Endodermal cell (in vitro differentiated cells): ENCODE data around the gene BBS7. TPM values are rescaled to one million over a fixed set of nuclear protein-coding genes. Genes with fewer than 3 reads are reported as not detected.

Experiments used
- DNase-seq: peaks from one replicate; pipeline ENCODE4 v3.0.0-alpha.2; 2017
- H3K27ac ChIP-seq: 2 replicates; pipeline ENCODE4 v1.5.1; 2013; ENCODE audit warnings: mild to moderate bottlenecking, low read depth, low read length, moderate library complexity
- H3K27me3 ChIP-seq: 2 replicates; pipeline ENCODE4 v1.6.1; 2013; ENCODE audit warnings: mild to moderate bottlenecking, low read length, moderate library complexity; ENCODE audit not compliant: insufficient read depth, control insufficient read depth, poor library complexity, severe bottlenecking
- H3K36me3 ChIP-seq: 2 replicates; pipeline ENCODE4 v1.7.0; 2013; ENCODE audit warnings: mild to moderate bottlenecking, low read length, moderate library complexity; ENCODE audit not compliant: control insufficient read depth, insufficient read depth
- H3K4me1 ChIP-seq: one replicate; pipeline ENCODE4 v1.7.0; 2013; ENCODE audit warnings: low read length; ENCODE audit not compliant: control insufficient read depth, insufficient read depth
- H3K4me3 ChIP-seq: 2 replicates; pipeline ENCODE4 v1.5.1; 2013; ENCODE audit warnings: mild to moderate bottlenecking, low read length, moderate library complexity
- H3K9ac ChIP-seq: 2 replicates; pipeline ENCODE4 v1.6.1; 2013; ENCODE audit warnings: mild to moderate bottlenecking, low read length, moderate library complexity; ENCODE audit not compliant: poor library complexity, severe bottlenecking; ENCODE audit errors: extremely low read depth
- H3K9me3 ChIP-seq: 2 replicates; pipeline ENCODE4 v1.6.1; 2013; ENCODE audit warnings: mild to moderate bottlenecking, low read length, moderate library complexity; ENCODE audit not compliant: control insufficient read depth
- H3K27ac Mint-ChIP-seq: 2 replicates; pipeline ENCODE4 v1.8.0; 2020; ENCODE audit warnings: mixed read lengths
- H3K27me3 Mint-ChIP-seq: 2 replicates; pipeline ENCODE4 v1.8.0; 2021; ENCODE audit warnings: mild to moderate bottlenecking, mixed read lengths; ENCODE audit not compliant: insufficient read depth
- H3K36me3 Mint-ChIP-seq: 2 replicates; pipeline ENCODE4 v1.8.0; 2020; ENCODE audit warnings: low read depth, mixed read lengths
- H3K4me1 Mint-ChIP-seq: 2 replicates; pipeline ENCODE4 v1.8.0; 2020; ENCODE audit warnings: mixed read lengths
- H3K4me3 Mint-ChIP-seq: 2 replicates; pipeline ENCODE4 v1.8.0; 2020; ENCODE audit warnings: mild to moderate bottlenecking, moderate library complexity, mixed read lengths
- H3K9me3 Mint-ChIP-seq: 2 replicates; pipeline ENCODE4 v1.8.0; 2020; ENCODE audit warnings: mild to moderate bottlenecking, mixed read lengths
- CTCF ChIP-seq: fragments of 200-600 bp; sonication (generic); conservative IDR thresholded peaks from 2 replicates; pipeline ENCODE4 v1.5.0; 2021; ENCODE audit warnings: antibody characterized with exemption, mild to moderate bottlenecking
- WGBS, 2 experiments: methylation state at CpG; one replicate each; pipeline versions ENCODE4 v1.1.5 to v1.1.7; 2013; ENCODE audit warnings: missing lambda C conversion rate in 2 of 2, mixed read lengths in 1 of 2; ENCODE audit not compliant: insufficient coverage in 1 of 2, insufficient read length in 1 of 2; 5-methylcytosine and 5-hydroxymethylcytosine counted together
- total RNA-seq, 2 donors: library from RNA; stranded (reverse); fragmentation: NEBNext Ultra II Directional in 1 of 2; extraction: Animal tissue kit (Norgen Biotek cat#: 25700) in 1 of 2; gene quantifications; 2 replicates in 1 of 2; 3 replicates in 1 of 2; pipeline ENCODE4 v1.2.1, GENCODE V29; 2021

The BBS7 gene
- total RNA-seq, 2 donors from 2014 or later = 25.0 to 31.7 TPM

- Histone ChIP-seq H3K27me3 (no peaks in the 10 kb centered on the region), H3K9ac (no peak overlapping the region), H3K4me3 (no peak overlapping the region), H3K36me3 (peaks cover 94% of the 10 kb centered on the region), H3K9me3 (no peaks in the 10 kb centered on the region), H3K27ac (no peak overlapping the region), H3K4me1 (no peaks in the 10 kb centered on the region)
- no peak overlapping the region for H3K4me3 Mint-ChIP-seq
- H3K27ac Mint-ChIP-seq = no peak overlapping the region
- DNase-seq = no peak
- 95 to 100% methylated on average over 1 to 3 of the region's 3 CpGs for WGBS, 2 experiments
- H3K27me3 Mint-ChIP-seq = no peaks in the 10 kb centered on the region
- TF ChIP-seq CTCF = no peak
- H3K4me1 Mint-ChIP-seq = peaks cover 3% of the 10 kb centered on the region
- H3K9me3 Mint-ChIP-seq = no peaks in the 10 kb centered on the region
- peaks cover 50% of the 10 kb centered on the region for H3K36me3 Mint-ChIP-seq
Observed at GRCh38 chr4:121817006-121817405, 53.3 kb downstream of the BBS7 start.

- 92 to 100% methylated on average over 1 to 2 of the region's 2 CpGs for WGBS, 2 experiments
- DNase-seq = no peak
- H3K27me3 Mint-ChIP-seq = no peaks in the 10 kb centered on the region
- H3K27ac ChIP-seq = no peak overlapping the region
- H3K27me3 ChIP-seq = no peaks in the 10 kb centered on the region
- H3K36me3 Mint-ChIP-seq = peaks cover 52% of the 10 kb centered on the region
- H3K27ac Mint-ChIP-seq = no peak overlapping the region
- no peak overlapping the region for H3K4me3 ChIP-seq
- no peaks in the 10 kb centered on the region for H3K9me3 Mint-ChIP-seq
- no peaks in the 10 kb centered on the region for H3K4me1 Mint-ChIP-seq
- no peak overlapping the region for H3K9ac ChIP-seq
- no peaks in the 10 kb centered on the region for H3K4me1 ChIP-seq
- no peak for TF ChIP-seq CTCF
- H3K4me3 Mint-ChIP-seq = no peak overlapping the region
- peaks cover 92% of the 10 kb centered on the region for H3K36me3 ChIP-seq
- H3K9me3 ChIP-seq = no peaks in the 10 kb centered on the region
Observed at GRCh38 chr4:121814756-121815155, 55.5 kb downstream of the BBS7 start.

DNA sequence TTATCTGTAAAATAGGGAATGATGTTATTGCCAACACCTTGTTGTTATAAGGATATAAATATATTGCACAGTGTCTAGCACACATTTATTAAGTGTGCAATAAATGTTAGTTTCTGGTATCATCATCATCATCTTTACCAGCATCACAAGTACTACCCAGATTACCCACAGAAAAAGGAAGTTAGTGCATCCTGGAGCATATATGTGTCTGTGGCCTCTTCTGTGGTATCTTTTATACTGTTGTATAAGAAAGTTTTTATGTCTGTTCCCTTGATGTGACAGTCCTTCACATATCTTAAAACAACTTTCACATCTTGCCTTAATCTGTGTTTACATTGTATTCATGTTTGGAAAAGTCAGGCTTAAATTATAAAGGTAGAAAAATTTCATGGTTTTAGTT, 59.2 kb downstream of the BBS7 start:
- H3K36me3 Mint-ChIP-seq = peaks cover 45% of the 10 kb centered on the region
- H3K27me3 Mint-ChIP-seq = no peaks in the 10 kb centered on the region
- no peak for TF ChIP-seq CTCF
- no peak for DNase-seq
- H3K4me3 ChIP-seq = no peak overlapping the region
- H3K27ac ChIP-seq = no peak overlapping the region
- H3K4me1 Mint-ChIP-seq = no peaks in the 10 kb centered on the region
- no peaks in the 10 kb centered on the region for H3K27me3 ChIP-seq
- peaks cover 90% of the 10 kb centered on the region for H3K36me3 ChIP-seq
- no peak overlapping the region for H3K9ac ChIP-seq
- no peak overlapping the region for H3K27ac Mint-ChIP-seq
- no peak overlapping the region for H3K4me3 Mint-ChIP-seq
- H3K9me3 Mint-ChIP-seq = no peaks in the 10 kb centered on the region
- no peaks in the 10 kb centered on the region for H3K9me3 ChIP-seq
- no peaks in the 10 kb centered on the region for H3K4me1 ChIP-seq
